Right renal pelvis (tissue), 4 donors: ENCODE results near the gene ATRIP. TPM values are rescaled to one million over a fixed set of nuclear protein-coding genes. Genes with fewer than 3 reads are reported as not detected.

Experiments used
- DNase-seq, 4 donors: peaks; one replicate each; pipeline ENCODE4 v3.0.0-alpha.2; 2013; ENCODE audit warnings: low read depth in 4 of 4, low spot score in 3 of 4, missing footprints in 1 of 4
- polyA plus RNA-seq, 4 donors: library from polyadenylated mRNA; unstranded; fragments of 120-200 nt; gene quantifications; one replicate each; pipeline ENCODE4 v1.2.1, GENCODE V29; 2013; ENCODE audit not compliant: insufficient read length in 4 of 4

ATRIP gene
- polyA plus RNA-seq, 4 donors = 12.6 to 16.9 (median 14.5) TPM

DNA sequence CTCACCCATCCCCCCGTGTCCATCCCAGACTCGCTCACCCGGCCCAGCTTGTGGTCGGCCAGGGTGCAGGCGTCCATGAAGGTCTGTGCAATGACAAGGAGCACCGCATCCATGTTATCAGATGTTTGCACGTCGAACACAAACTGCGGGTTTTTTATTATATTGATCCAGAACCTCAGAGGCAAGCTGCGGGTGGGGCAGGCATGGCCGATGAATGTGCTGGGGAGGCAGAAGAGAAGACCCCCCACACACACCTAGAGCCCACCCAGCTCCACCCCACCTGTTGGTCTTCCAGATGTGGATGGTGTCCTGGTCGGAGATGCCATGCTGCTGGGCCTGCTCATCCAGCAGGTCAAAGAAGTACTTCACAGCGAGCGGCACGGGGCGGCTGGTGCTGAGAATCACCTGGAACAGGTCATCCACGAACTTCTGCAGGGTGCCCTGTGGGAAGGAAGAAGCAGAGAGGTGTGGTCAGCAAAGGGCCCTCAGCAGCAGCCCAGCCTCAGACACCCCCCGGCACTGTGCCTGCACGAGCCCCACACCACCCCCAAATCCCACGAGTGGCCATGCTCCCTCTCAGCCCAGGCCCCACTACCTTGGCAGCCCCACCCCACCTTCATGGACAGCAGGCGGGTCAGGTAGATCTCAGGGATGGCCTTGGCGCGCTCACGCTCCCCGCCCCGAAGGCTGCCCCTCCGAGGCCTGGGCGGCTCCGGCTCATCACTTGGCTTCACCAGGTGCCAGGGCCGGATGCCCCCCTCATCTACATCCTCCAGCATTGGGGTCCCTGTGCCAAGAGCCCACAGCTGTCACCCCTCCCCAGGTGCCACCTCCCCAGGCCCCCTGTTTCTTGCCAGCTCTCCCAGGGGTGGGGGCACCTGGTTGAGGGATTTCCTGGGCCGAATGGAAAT, 37.0 kb upstream of the ATRIP start:
- no peak for DNase-seq

GRCh38 chr3:48410205-48411040, 36.1 kb upstream of the ATRIP start:
- no peak for DNase-seq

- no peak for DNase-seq
These were observed 35.4 kb upstream of the ATRIP start for GRCh38 chr3:48411041-48411588.

- DNase-seq = no peak
These were observed 34.7 kb upstream of the ATRIP start for GRCh38 chr3:48411606-48412374.

GRCh38 chr3:48412375-48413001, 34.0 kb upstream of the ATRIP start:
- no peak for DNase-seq

DNA sequence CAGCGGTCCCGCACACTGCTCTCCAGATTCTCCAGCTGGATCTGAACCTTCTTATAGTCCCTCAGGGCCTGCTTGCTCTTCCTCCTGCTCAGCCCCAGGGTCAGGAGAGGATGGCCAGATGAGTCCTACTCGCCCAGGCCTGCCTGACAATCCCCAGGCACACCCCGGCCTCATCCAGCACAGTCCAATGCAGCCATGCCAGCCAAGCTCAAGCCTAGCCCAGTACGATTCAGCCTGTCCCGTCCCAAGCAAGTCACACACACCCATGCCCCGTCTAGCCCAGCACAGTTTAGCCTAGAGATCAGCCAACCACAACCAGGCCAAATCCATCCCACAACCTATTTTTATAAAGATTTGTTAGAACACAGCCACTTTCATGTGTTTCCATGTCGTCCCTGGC, 33.5 kb upstream of the ATRIP start:
- DNase-seq = no peak

GRCh38 chr3:48413611-48414010, 32.9 kb upstream of the ATRIP start:
- DNase-seq = no peak

GRCh38 chr3:48414376-48415250, 31.9 kb upstream of the ATRIP start:
- no peak for DNase-seq

GRCh38 chr3:48415251-48415953, 31.1 kb upstream of the ATRIP start:
- no peak for DNase-seq

DNA sequence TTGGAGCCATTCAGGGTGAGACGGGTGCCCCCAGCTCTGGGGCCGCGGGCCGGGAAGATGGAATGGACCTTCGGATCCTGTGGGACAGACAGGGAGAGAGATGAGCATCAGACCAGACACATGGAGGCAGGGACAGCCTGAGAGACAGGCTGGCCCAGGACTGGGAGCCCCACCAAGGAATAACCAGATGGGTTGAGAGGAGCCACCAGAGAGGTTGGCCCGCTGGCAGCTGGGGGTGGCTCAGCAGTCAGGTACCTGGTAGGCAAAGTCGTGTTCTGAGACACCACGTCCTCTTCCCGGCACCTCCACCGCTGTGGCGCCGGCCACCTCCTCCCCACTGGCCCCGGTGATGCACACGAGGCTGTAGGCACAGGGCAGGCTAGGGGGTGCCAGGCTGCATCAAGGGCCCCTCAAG, 30.4 kb upstream of the ATRIP start:
- DNase-seq = no peak

DNA sequence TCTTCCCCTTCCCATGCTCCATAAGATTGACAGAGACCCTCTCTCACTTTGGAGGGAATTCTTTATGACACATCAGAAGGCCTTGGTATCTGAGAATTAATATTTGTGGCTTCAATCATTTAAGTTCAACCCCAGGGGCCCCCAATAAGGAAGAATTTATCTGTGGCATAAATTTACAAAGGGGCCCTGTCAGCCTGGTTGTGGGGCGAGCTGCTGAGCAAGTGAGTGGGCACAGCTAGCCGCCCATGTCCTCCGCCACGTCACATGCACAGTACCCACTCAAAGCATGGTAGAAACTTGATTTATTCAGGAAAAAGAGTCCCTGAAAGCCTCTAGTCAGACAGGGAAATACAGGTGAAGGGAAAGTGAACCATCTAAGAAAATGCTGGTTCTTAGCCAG, 30.0 kb upstream of the ATRIP start:
- no peak for DNase-seq

- no peak for DNase-seq
These were observed 28.9 kb upstream of the ATRIP start for GRCh38 chr3:48417529-48418108.

DNA sequence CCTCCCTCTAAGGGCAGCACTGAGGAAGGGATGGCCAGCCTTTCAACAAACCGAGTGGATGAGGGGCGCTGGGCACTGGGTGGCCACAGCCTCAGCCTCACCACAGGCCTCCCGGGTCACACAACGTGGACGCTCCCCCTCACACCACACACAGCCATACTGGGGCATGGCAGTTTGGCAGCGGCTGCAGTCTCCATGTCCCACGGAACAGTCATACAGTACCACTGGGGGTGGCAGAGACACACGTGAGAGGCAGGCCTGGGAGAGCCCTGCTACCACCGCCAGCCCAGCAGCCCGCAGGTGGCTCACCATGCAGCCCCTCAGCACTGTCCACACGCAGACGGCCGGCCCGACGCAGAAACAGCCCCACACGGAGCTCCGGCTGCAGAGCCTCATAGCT, 28.4 kb upstream of the ATRIP start:
- DNase-seq = no peak

GRCh38 chr3:48418651-48419050, 27.9 kb upstream of the ATRIP start:
- DNase-seq = no peak

- DNase-seq = no peak
These were observed 27.4 kb upstream of the ATRIP start for GRCh38 chr3:48419149-48419548.

DNA sequence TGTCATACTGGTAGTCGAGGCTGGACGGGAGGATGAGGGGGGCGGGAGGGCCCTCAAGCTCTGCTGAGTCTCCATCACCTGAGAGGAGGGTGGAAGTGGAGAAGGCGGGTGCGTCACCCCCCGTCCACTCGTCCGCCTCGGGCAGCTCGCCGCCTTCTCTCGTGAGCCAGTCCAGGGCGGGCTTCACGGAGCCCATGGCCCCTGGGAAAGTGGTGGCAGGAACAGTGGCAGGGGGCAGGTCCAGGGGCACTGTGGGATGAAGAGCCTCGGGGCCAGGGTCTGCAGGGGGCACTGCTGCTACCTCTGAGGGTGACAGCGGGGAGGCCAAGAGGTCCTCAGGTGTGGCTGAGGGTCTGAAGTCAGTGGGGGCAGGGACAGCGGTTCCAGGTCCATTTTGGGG, 26.9 kb upstream of the ATRIP start:
- no peak for DNase-seq

GRCh38 chr3:48420561-48420960, 26.0 kb upstream of the ATRIP start:
- no peak for DNase-seq

DNA sequence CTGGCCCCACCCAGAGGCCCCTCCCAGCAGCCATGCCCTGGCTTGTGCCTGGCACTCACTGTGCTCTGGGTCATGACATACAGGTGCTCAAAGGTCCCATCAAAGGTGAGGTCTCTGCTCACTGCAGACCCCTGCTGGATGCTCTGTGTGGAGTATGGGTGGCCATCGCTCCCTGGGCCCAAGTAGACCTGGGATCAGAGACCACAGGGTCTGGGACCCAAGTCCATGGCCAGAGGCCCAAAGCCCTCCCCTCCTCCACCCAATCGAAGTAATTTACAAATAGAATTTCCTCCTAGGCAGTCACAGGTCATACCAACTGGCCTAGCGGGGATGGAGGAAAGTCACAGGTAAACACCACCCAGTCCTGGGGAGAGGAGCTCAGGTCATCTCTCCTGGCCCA, 24.3 kb upstream of the ATRIP start:
- no peak for DNase-seq
